Embryonic facial prominence (tissue), 1 donor: ENCODE measurements around the gene IL17D.
"Not testable (repeated sequence)": the region's sequence is repeated elsewhere in the genome, so short reads cannot be mapped to it uniquely, and the experiment has no call there.

Experiments used
- DNase-seq: peaks from one replicate; pipeline ENCODE4 v3.0.0-alpha.2; 2016; ENCODE audit errors: extremely low spot score

The IL17D gene

DNA sequence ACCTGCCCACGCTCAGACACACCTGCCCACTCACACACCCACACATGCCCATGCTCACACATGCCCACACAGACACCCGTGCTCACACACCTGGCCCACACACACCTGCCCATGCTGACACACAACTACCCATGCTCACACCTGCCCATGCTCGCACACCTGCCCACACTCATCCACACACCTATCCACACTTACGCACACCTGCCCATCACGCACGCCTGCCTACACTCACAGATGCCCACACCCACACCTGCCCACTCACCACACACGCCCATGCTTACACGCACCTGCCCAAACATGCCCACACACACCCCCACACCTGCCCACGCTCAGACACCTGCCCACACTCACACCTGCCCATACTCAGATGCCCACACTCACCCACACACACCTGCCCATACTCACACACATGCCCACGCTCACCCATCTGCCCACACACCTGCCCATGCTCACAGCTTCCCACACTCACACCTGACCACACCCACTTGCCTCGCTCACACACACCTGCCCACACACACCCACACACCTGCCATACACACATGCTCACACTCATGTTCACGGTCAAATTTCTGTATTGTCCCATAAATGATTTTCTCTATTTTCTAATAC lies 15.6 kb downstream of the IL17D start:
- DNase-seq, result no peak

- DNase-seq, result no peak
Measured at GRCh38 chr13:20719783-20720182, 16.3 kb downstream of the IL17D start.

GRCh38 chr13:20720499-20720898 lies 17.0 kb downstream of the IL17D start:
- DNase-seq, result no peak

DNA sequence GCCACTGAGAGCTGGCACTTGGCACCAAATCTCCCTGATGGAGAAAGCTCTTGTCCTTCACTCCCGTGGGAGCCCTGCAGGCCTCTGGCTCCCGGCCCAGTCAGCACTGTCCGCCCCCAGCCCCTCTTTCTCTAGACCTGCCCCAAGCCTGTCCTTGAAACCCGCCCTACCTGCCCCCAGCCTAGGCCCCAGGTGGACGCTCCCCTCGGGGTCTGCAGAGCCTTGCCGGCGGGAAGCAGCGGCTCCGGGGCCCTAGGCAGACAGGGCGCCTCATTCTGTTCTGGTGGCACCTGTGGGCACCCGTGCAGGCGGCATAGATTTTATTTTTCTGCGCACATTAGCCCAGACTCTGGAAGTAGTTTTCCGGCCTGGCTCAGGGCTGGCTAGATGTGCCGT lies 17.6 kb downstream of the IL17D start:
- no peak for DNase-seq

DNA sequence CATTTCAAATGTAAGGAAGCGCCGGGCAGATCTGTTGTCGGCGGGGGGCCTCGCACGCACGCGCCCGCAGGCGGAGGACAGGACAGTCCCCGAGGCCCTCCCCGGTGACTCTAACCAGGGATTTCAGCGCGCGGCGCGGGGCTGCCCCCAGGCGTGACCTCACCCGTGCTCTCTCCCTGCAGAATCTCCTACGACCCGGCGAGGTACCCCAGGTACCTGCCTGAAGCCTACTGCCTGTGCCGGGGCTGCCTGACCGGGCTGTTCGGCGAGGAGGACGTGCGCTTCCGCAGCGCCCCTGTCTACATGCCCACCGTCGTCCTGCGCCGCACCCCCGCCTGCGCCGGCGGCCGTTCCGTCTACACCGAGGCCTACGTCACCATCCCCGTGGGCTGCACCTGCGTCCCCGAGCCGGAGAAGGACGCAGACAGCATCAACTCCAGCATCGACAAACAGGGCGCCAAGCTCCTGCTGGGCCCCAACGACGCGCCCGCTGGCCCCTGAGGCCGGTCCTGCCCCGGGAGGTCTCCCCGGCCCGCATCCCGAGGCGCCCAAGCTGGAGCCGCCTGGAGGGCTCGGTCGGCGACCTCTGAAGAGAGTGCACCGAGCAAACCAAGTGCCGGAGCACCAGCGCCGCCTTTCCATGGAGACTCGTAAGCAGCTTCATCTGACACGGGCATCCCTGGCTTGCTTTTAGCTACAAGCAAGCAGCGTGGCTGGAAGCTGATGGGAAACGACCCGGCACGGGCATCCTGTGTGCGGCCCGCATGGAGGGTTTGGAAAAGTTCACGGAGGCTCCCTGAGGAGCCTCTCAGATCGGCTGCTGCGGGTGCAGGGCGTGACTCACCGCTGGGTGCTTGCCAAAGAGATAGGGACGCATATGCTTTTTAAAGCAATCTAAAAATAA lies 18.2 kb downstream of the IL17D start:
- DNase-seq, result no peak

DNA sequence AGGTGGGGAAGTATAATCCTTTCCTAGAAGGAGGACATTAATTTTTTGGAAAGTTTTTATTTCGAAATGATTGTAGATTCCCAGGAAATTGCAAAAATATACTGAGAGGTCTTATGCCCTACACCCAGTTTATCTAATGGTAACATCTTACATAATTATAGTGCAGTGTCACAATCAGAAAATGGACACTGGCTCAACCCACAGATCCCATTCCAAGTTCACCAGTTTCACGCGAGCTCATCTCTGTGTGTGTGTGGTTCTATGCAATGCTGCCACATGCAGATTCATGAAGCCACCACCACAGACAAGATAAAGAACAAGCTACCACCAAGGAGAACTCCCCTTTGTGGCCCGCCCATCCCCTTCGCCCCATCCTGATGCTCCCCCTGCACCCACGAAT lies 24.4 kb downstream of the IL17D start:
- no peak for DNase-seq

- DNase-seq, result no peak
Measured at GRCh38 chr13:20728579-20729311, 25.2 kb downstream of the IL17D start.

- DNase-seq, result no peak
Measured at GRCh38 chr13:20729633-20730585, 26.4 kb downstream of the IL17D start.

- DNase-seq, result no peak
Measured at GRCh38 chr13:20738616-20739015, 35.1 kb downstream of the IL17D start.

DNA sequence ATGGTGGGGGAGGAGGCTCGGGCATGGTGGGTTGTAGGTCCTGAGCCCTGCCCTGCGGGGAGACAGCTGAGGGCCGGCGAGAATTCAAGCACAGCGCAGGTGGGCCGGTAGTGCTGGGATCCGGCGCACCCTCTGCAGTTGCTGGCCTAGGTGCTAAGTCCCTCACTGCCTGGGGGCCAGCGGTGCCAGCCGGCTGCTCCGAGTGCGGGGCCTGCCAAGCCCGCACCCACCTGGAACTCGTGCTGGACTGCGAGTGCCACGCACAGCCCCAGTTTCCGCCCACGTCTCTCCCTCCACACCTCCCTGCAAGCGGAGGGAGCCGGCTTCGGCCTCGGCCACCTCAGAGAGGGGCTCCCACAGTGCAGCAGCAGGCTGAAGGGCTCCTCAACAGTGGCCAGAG lies 36.5 kb downstream of the IL17D start:
- no peak for DNase-seq

DNA sequence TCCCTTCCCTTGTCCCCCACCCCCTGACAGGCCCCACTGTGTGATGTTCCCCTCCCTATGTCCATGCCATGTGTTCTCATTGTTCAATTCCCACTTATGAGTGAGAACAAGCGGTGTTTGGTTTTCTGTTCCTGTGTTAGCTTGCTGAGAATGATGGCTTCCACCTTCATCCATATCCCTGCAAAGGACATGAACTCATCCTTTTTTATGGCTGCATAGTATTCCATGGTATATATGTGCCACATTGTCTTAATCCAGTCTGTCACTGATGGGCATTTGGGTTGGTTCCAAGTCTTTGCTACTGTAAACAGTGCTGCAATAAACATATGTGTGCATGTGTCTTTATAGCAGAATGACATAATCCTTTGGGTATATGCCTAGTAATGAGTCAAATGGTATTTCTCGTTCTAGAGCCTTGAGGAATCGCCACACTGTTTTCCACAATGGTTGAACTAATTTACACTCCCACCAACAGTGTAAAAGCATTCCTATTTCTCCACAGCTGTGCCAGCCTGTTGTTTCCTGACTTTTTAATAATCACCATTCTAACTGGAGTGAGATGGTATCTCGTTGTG lies 40.4 kb downstream of the IL17D start:
- not testable (repeated sequence) for DNase-seq

DNA sequence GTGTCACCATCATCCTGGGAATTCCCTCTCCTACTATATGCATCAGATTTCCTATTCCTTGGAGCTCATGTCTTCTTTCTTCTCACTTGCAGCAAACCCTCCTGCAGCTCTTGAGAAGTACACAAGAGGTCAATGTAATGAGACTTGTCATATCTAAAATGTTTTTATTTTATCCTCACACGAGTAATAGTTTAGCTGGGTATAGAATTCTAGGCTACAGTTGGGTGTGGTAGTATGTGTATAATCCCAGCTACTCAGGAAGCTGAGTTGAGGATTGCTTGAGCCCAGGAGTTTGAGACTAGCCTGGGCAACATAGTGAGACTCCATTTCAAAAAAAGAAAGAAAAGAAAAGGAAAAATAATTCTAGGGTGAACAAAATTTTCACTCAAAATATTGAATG lies 45.9 kb downstream of the IL17D start:
- DNase-seq, result no peak

DNA sequence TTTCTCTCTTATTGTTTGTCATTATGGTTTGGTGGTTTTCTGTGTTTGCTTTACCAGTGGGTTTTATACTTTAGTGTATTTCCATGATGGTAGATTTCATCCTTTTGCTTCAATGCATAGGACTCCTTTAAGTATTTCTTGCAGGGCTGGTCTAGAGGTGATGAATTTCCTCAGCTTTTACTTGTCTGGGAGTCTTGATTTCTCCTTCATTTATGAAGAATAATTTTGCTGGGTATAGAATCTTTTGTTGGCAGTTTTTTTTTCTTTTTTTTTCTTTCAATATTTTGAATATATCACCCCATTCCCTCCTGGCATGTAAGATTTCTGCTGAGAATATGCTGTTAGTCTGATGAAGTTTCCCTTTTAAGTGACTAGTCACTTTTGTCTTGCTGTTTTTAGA lies 50.5 kb downstream of the IL17D start:
- no peak for DNase-seq

- no peak for DNase-seq
Measured at GRCh38 chr13:20760872-20761271, 57.4 kb downstream of the IL17D start.

DNA sequence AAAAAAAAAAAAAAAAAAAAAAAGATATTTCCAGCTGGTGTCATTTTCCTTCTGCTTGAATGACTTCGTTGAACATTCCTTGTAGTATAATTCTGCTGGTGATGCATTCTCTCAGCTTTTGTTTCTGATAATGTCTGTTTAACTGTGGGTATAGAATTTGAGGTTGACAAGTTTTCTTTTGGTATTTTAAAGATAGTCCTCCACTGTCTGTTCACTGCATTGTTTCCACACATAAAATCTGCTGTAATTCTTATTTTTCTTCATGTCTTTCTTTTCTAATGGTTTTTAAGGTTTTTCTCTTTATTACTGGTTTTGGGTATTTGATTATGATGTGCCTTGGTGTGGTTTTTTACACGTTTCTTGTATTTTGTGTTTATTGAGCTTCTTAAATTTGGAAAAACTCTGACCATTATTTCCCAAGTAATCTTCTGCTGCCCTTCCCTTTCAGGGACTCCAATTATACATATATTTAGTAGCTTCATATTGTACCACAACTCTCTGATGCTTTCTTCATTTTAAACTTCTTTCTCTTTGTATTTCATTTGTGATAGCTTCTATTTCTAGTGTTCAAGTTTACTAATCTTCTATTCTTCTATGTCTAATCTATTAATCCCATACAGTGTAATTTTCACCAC lies 63.9 kb downstream of the IL17D start:
- no peak for DNase-seq

GRCh38 chr13:20769091-20769490 lies 65.6 kb downstream of the IL17D start:
- no peak for DNase-seq

DNA sequence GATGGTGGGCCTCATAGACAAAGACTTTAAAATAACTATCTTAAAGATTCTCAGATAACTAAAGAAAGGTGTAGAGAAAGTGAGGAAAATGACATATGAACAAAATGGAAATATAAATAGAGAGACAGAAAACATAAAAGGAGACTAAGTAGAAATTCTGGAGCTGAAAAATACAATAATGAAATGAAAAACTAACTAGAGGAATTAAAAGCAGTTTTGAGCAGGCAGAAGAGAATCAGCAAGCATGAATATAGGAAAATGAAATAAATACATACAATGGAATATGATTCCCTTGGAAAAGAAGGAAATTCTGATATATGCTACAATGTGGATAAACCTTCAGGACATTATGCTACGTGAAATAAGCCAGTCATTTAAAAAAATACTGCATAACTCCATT lies 66.3 kb downstream of the IL17D start:
- DNase-seq, result no peak
